HL-60 (cell line): ENCODE data around the gene PXDN.
"Not testable (repeated sequence)": the region's sequence is repeated elsewhere in the genome, so short reads cannot be mapped to it uniquely, and the experiment has no call there.

Source experiments
- CTCF ChIP-seq: IDR thresholded peaks from one replicate; pipeline ENCODE4 v1.5.1; 2011; ENCODE audit warnings: low read length, control low read depth, inconsistent platforms; ENCODE audit not compliant: insufficient read depth
- GABPA ChIP-seq: IDR thresholded peaks from 2 replicates; pipeline ENCODE4 v1.6.1; 2012; ENCODE audit warnings: low read depth
- POLR2AphosphoS5 ChIP-seq: IDR thresholded peaks from 2 replicates; pipeline ENCODE4 v1.6.1; 2012; ENCODE audit warnings: low read depth
- SPI1 ChIP-seq: IDR thresholded peaks from 2 replicates; pipeline ENCODE4 v1.6.1; 2012; ENCODE audit warnings: low read depth, mild to moderate bottlenecking, borderline replicate concordance
- TF ChIP-seq, protein P1 (sequence below): IDR thresholded peaks from 2 replicates; pipeline ENCODE4 v1.6.1; 2012; ENCODE audit warnings: low read depth; ENCODE audit not compliant: insufficient replicate concordance

- not testable (repeated sequence) for TF ChIP-seq CTCF, GABPA, POLR2AphosphoS5, SPI1
- TF ChIP-seq, protein P1, sequence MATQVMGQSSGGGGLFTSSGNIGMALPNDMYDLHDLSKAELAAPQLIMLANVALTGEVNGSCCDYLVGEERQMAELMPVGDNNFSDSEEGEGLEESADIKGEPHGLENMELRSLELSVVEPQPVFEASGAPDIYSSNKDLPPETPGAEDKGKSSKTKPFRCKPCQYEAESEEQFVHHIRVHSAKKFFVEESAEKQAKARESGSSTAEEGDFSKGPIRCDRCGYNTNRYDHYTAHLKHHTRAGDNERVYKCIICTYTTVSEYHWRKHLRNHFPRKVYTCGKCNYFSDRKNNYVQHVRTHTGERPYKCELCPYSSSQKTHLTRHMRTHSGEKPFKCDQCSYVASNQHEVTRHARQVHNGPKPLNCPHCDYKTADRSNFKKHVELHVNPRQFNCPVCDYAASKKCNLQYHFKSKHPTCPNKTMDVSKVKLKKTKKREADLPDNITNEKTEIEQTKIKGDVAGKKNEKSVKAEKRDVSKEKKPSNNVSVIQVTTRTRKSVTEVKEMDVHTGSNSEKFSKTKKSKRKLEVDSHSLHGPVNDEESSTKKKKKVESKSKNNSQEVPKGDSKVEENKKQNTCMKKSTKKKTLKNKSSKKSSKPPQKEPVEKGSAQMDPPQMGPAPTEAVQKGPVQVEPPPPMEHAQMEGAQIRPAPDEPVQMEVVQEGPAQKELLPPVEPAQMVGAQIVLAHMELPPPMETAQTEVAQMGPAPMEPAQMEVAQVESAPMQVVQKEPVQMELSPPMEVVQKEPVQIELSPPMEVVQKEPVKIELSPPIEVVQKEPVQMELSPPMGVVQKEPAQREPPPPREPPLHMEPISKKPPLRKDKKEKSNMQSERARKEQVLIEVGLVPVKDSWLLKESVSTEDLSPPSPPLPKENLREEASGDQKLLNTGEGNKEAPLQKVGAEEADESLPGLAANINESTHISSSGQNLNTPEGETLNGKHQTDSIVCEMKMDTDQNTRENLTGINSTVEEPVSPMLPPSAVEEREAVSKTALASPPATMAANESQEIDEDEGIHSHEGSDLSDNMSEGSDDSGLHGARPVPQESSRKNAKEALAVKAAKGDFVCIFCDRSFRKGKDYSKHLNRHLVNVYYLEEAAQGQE, result not testable (repeated sequence)
These were observed 122.3 kb downstream of the PXDN start for GRCh38 chr2:1621976-1622375.
